ENCODE measurements around the gene CAPN13. TPM values are rescaled to one million over a fixed set of nuclear protein-coding genes. Genes with fewer than 3 reads are reported as not detected.

CAPN13 gene, protein sequence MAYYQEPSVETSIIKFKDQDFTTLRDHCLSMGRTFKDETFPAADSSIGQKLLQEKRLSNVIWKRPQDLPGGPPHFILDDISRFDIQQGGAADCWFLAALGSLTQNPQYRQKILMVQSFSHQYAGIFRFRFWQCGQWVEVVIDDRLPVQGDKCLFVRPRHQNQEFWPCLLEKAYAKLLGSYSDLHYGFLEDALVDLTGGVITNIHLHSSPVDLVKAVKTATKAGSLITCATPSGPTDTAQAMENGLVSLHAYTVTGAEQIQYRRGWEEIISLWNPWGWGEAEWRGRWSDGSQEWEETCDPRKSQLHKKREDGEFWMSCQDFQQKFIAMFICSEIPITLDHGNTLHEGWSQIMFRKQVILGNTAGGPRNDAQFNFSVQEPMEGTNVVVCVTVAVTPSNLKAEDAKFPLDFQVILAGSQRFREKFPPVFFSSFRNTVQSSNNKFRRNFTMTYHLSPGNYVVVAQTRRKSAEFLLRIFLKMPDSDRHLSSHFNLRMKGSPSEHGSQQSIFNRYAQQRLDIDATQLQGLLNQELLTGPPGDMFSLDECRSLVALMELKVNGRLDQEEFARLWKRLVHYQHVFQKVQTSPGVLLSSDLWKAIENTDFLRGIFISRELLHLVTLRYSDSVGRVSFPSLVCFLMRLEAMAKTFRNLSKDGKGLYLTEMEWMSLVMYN
- polyA plus RNA-seq: not detected

DNA sequence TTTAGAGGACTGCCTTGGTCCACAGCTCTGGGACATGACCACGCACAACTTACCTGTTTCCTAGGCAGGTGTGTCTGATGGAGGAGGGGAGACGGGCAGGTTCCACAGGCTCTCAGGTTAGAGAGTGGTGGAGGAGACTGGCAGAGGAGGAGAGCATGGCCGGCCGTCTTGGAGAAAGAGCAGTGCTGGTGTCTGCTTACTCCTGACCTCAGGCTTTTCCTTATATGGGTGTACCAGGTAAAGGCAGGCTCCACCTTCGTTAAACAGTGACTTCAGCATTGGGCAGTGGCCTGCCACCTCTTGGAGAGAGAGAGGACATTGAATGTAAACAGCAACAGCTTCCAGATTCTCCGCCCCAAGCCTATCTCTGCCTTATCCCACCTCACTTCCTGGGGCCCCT, at the start of gene CAPN13:
CAPN13 (minus strand) TSS at position 198 of the 400 bp plus-strand sequence. CDS start 20,121 bp downstream, outside the sequence.
- H3K9me3 Mint-ChIP-seq: no peaks in the 10 kb centered on the region
- H3K4me3 Mint-ChIP-seq: no peak within 1 kb of the TSS
- no peaks in the 10 kb centered on the region for H3K36me3 Mint-ChIP-seq
- peaks cover under 1 to 3% (median 2%) of the 10 kb centered on the region in 3 donors for H3K27me3 Mint-ChIP-seq (ENCODE audit: low read depth in 3 of 3)
- no peak within 1 kb of the TSS for H3K27ac Mint-ChIP-seq
- no peak for DNase-seq
- no peaks in the 10 kb centered on the region for H3K4me1 Mint-ChIP-seq

DNA sequence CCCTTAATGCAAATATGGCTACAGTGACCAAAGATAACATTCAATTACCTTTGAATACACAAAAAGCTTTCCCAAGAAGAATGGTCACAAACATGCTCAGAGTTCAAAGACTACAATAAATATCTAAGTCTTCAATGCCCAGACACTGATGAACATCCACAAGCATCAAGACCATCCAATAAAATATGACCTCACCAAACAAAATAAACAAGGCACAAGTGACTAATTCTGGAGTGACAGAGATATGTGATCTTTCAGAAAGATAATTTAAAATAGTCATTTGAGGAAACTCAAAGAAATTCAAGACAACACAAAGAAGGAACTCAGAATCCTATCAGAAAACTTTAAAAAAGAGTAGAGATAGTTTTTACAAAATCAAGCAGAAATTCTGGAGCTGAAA, 40.6 kb upstream of the CAPN13 start:
- Mint-ChIP-seq H3K36me3 (no peaks in the 10 kb centered on the region), H3K27me3 (ENCODE audit: low read depth in 3 of 3) (peaks cover 8 to 23% (median 10%) of the 10 kb centered on the region in 3 donors), H3K27ac (no peak overlapping the region), H3K9me3 (peaks cover 0 to 11% (median 8%) of the 10 kb centered on the region in 6 donors), H3K4me1 (no peaks in the 10 kb centered on the region), H3K4me3 (no peak overlapping the region)
- no peak for DNase-seq

DNA sequence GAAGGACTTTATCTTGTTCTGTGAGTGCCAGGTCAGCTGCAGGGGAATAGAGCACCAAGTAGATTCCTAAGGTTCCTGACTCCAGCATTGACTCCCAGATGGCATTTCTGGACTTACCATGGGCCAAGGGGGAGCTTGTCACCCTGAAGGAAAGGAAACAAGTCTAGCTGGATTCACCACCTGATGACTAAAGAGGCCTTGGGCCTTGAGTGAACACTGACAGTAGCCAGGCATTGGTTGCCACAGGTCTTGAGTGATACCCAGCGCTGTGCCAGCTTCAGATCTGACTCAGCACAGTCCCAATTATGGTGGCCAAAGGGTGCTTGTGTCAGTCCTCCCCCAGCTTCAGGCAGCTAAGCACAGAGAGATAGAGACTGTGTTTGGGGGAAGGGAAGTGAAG, 40.1 kb upstream of the CAPN13 start:
- Mint-ChIP-seq H3K36me3 (no peaks in the 10 kb centered on the region), H3K4me1 (no peaks in the 10 kb centered on the region), H3K9me3 (peaks cover 0 to 11% (median 8%) of the 10 kb centered on the region in 6 donors), H3K27me3 (ENCODE audit: low read depth in 3 of 3) (peaks cover 8 to 21% (median 10%) of the 10 kb centered on the region in 3 donors), H3K27ac (no peak overlapping the region), H3K4me3 (no peak overlapping the region)
- no peak for DNase-seq

DNA sequence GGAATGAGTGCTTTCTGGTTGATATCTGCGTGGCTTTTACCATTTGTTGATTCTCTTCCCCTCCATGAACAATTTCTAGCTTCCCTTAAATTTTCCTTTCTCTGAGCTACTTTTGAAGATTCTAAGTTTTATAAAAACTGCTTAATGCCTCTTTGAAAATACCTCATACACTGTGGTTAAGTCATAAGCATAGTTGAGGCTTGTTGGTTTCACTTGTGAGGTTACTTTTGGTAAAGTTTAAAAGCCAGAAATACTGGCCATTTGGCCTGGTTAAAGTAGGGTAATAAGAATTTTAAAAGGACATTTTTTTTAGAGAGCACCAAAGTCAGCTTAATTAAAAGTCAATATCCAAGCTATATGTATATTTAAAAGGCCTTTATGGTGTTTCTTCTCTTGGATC, 21.3 kb upstream of the CAPN13 start:
- no peak for DNase-seq
- no peak overlapping the region for H3K4me3 Mint-ChIP-seq
- H3K27me3 Mint-ChIP-seq (ENCODE audit: low read depth in 3 of 3): peaks cover under 1 to 5% (median 4%) of the 10 kb centered on the region in 3 donors
- H3K36me3 Mint-ChIP-seq: peaks cover 0 to 5% (median 0%) of the 10 kb centered on the region in 3 donors
- no peaks in the 10 kb centered on the region for H3K4me1 Mint-ChIP-seq
- no peak overlapping the region for H3K27ac Mint-ChIP-seq
- H3K9me3 Mint-ChIP-seq: peaks cover 0 to 5% (median under 1%) of the 10 kb centered on the region in 6 donors

DNA sequence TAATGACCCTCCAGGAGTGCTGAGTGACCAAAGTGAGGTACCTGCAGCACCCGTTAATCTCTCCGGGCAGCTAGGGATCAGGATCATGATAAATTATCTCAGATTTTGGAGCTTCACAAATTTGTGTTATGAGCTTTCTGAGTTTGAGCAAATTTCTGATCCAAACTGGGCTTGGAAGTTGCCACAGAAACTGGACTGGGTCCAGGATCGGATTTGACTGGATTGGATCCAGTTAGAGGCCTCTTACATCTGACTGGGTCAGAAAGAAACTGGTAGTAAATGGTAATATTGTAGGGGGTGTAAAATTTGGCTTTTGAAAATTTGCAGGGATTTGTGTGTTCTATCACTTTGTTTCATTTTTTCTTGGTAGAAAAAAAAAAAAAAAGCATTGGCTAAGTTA, 19.7 kb upstream of the CAPN13 start:
- Mint-ChIP-seq H3K4me1 (no peaks in the 10 kb centered on the region), H3K9me3 (peaks cover 0 to 5% (median under 1%) of the 10 kb centered on the region in 6 donors), H3K27ac (no peak overlapping the region), H3K4me3 (no peak overlapping the region), H3K27me3 (ENCODE audit: low read depth in 3 of 3) (peaks cover 0 to 5% (median 4%) of the 10 kb centered on the region in 3 donors), H3K36me3 (peaks cover 0 to 5% (median 0%) of the 10 kb centered on the region in 3 donors)
- no peak for DNase-seq

DNA sequence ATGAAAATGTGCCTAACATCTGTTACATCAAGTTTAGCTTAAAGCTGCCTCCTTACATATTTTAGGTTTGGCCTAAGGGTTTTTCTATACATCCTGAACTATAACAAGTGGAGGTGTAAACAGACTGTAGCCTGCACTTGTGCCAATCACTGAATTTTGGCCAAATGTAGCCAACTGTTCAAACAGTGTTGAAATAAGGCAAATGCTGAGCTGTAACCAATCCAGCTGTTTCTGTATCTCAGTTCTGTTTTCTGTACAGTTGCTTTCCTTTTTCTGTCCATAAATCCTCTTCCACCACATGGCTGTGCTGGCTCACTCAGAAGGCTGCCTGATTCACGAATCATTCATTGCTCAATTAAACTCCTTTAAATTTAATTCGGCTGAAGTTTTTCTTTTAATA, 19.2 kb upstream of the CAPN13 start:
- DNase-seq: no peak
- peaks cover 0 to 5% (median 4%) of the 10 kb centered on the region in 3 donors for H3K27me3 Mint-ChIP-seq (ENCODE audit: low read depth in 3 of 3)
- peaks cover 0 to 5% (median under 1%) of the 10 kb centered on the region in 6 donors for H3K9me3 Mint-ChIP-seq
- no peak overlapping the region for H3K27ac Mint-ChIP-seq
- peaks cover 0 to 5% (median 0%) of the 10 kb centered on the region in 3 donors for H3K36me3 Mint-ChIP-seq
- no peaks in the 10 kb centered on the region for H3K4me1 Mint-ChIP-seq
- no peak overlapping the region for H3K4me3 Mint-ChIP-seq

DNA sequence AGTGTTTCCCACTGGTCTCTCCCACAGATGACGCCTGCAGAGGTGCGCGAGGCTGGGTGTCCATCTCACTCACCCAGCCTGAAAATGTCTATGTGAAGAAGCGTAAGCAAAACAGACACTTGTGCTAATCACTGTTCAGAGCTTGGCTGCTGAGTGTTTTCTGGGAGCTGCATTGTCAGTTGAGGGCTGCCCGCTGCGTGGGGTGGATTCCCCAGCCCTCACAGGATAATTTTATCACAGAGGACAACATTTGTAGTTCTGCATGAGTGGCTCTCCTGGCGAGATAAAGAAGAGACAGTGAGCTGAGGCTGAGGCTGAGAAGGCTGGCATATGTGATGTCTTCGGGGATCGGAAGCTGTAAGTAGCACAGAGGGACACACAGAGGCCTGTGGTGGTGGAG, 16.2 kb upstream of the CAPN13 start:
- H3K4me3 Mint-ChIP-seq: no peak overlapping the region
- H3K27me3 Mint-ChIP-seq (ENCODE audit: low read depth in 3 of 3): peaks cover 0 to 5% (median 0%) of the 10 kb centered on the region in 3 donors
- no peaks in the 10 kb centered on the region for H3K4me1 Mint-ChIP-seq
- H3K36me3 Mint-ChIP-seq: peaks cover 0 to 5% (median 0%) of the 10 kb centered on the region in 3 donors
- peaks cover 0 to 4% (median 0%) of the 10 kb centered on the region in 6 donors for H3K9me3 Mint-ChIP-seq
- no peak overlapping the region for H3K27ac Mint-ChIP-seq
- no peak for DNase-seq

DNA sequence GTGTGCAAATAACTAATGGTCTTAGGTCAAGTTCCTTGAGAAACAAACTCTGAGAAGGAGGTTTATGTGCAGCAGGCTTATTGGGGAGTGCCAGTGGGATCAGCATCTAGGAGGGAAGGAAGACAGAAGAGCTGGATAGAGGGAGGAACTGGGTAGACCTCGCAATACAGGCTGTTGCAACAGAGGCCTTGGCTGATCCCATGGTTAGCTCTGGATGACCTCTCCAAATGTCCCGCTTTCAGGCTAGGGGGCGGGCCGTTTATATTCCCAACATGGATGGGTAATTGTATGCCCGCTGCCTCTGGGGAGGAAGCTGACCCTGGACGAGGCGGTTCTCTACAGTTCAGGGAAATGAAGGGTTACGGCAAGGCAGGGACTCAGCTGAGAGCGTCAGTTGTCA, 14.7 kb upstream of the CAPN13 start:
- DNase-seq: no peak
- Mint-ChIP-seq H3K4me3 (no peak overlapping the region), H3K27ac (no peak overlapping the region), H3K9me3 (peaks cover 0 to 4% (median 0%) of the 10 kb centered on the region in 6 donors), H3K4me1 (no peaks in the 10 kb centered on the region), H3K36me3 (peaks cover 0 to 3% (median 0%) of the 10 kb centered on the region in 3 donors), H3K27me3 (ENCODE audit: low read depth in 3 of 3) (peaks cover 0 to 5% (median 0%) of the 10 kb centered on the region in 3 donors)

DNA sequence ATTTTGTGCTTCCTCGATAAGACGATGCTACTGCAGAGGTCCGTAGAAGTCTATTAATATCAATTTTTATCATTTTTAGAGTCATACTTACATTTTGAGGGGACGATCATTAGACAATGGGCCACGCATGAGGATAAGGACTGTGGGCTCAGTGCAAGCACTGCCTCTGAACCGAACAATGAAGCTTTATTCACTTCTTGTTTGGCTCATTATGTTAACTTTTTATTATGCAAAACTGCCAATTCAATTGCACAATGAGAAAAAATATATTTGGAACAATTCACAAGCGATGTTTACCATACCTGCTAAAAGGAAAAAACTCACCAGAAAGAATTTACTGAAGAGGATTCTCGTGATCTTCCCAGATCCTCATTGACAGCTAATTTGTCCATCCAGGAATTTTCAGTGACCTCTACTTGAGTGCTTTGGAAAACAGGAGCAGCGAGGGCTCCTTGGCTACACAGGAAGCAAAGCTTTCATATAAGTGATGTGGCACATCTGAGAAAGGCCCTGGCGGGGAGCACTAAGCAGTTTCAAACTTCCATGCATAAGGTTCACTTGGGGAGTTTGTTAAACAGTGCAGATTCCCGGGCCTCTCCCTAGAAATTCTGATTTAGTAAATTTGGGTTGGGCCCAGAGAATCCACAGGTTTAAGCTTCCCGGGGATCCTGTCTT, 13.3 kb upstream of the CAPN13 start:
- no peak for DNase-seq
- peaks cover 0 to 5% (median 3%) of the 10 kb centered on the region in 3 donors for H3K27me3 Mint-ChIP-seq (ENCODE audit: low read depth in 3 of 3)
- no peaks in the 10 kb centered on the region for H3K4me1 Mint-ChIP-seq
- H3K36me3 Mint-ChIP-seq: no peaks in the 10 kb centered on the region
- H3K27ac Mint-ChIP-seq: no peak overlapping the region
- no peak overlapping the region for H3K4me3 Mint-ChIP-seq
- H3K9me3 Mint-ChIP-seq: no peaks in the 10 kb centered on the region

DNA sequence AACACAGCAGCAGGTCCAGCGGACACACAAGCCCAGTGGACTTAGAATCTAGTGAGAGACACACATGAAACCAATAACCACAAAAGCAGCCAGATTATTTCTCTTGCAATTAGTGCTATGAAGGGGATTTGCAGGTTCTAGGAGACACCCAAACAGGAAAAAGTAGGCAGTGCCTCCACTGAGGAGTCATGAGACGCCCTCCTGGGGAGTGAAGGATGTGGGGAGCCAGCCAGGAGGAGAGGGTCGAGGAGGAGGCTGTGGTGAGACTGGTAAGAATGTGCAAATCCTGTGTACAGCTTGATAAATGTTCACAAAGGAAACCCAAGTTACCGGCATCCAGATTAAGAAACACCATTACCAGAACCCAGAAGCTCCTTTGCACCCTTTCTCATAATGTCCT, 2.7 kb upstream of the CAPN13 start:
- Mint-ChIP-seq H3K36me3 (no peaks in the 10 kb centered on the region), H3K4me1 (no peaks in the 10 kb centered on the region), H3K4me3 (no peak overlapping the region), H3K27me3 (ENCODE audit: low read depth in 3 of 3) (peaks cover 0 to 17% (median 2%) of the 10 kb centered on the region in 3 donors), H3K27ac (no peak overlapping the region), H3K9me3 (no peaks in the 10 kb centered on the region)
- no peak for DNase-seq

DNA sequence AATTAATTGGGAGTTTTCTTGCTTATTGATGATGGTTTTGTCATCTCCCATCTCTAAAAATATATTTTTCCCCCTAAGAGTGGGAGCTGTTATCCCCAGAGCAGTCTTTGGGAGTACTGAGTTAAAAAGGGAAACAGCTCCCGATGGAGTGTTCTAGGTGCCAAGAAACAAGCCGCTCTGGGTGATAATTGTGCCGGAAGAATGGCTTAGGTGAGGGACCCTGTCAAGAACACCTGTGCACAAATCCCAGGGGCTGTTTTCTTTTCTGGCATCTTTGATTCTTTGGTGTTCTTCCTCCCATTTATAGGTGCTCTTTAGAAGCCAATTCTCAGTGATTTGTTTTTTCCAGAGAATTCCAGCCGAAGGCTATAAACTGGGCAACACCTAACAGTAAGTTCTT, 1.4 kb upstream of the CAPN13 start:
- no peak for DNase-seq
- H3K27ac Mint-ChIP-seq: no peak overlapping the region
- H3K4me1 Mint-ChIP-seq: no peaks in the 10 kb centered on the region
- no peaks in the 10 kb centered on the region for H3K9me3 Mint-ChIP-seq
- peaks cover 2 to 8% (median 3%) of the 10 kb centered on the region in 3 donors for H3K27me3 Mint-ChIP-seq (ENCODE audit: low read depth in 3 of 3)
- H3K4me3 Mint-ChIP-seq: no peak overlapping the region
- no peaks in the 10 kb centered on the region for H3K36me3 Mint-ChIP-seq

DNA sequence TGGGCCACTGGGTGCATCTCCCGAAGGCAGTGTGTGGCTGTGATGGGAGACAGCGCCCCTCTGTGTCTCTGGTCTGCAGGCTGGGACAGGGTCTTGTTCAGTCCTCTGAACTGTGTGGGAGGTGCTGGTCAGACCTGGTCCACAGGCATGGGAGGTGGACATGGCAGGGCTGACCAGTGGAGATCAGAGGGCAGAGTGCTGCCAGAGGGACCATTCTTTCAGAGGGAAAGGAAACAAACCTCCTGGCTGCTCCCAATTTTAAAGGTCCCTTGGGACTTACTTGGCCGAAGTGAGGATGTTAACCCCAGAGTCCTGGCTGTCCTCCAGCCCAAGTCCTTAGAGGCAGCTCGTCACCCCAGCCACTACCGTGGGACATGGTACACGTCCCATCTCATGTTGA, 4.0 kb downstream of the CAPN13 start:
- no peaks in the 10 kb centered on the region for H3K9me3 Mint-ChIP-seq
- peaks cover 2 to 5% (median 2%) of the 10 kb centered on the region in 3 donors for H3K27me3 Mint-ChIP-seq (ENCODE audit: low read depth in 3 of 3)
- DNase-seq: no peak
- no peaks in the 10 kb centered on the region for H3K36me3 Mint-ChIP-seq
- H3K4me3 Mint-ChIP-seq: no peak overlapping the region
- no peak overlapping the region for H3K27ac Mint-ChIP-seq
- H3K4me1 Mint-ChIP-seq: no peaks in the 10 kb centered on the region

DNA sequence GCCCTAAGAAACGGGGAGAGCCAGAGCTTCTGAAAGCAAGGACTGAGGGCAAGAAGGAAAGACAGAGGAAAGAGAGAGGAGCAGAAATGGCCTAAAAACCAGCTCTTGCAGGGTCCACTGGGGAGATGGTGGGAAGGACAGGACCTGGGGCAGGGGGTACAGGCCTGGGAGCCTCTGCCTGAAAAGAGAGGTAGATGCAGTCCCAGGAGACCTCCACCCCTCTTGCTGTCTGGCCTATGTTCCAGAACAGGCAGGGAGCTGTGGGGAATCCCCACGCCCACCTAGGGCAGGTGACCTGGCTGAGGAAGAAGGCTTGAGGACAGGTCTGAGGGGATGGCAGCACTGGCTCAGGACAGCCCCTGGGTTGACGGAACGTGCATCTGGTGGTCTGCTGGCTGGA, 4.6 kb downstream of the CAPN13 start:
- DNase-seq: no peak
- Mint-ChIP-seq H3K9me3 (no peaks in the 10 kb centered on the region), H3K4me3 (no peak overlapping the region), H3K27me3 (ENCODE audit: low read depth in 3 of 3) (peaks cover 2 to 7% (median 3%) of the 10 kb centered on the region in 3 donors), H3K27ac (no peak overlapping the region), H3K4me1 (no peaks in the 10 kb centered on the region), H3K36me3 (no peaks in the 10 kb centered on the region)
